Loucy (cell line): ENCODE results near the gene LINGO3.

Experiments
- CTCF ChIP-seq: fragments of 200-600 bp; sonication (generic); conservative IDR thresholded peaks from 2 replicates; pipeline ENCODE4 v1.5.1; 2014; ENCODE audit warnings: mild to moderate bottlenecking, antibody characterized with exemption, low read length
- EZH2phosphoT487 ChIP-seq: fragments of 200-600 bp; IDR thresholded peaks from 2 replicates; pipeline ENCODE4 v1.6.1; 2018; ENCODE audit warnings: antibody characterized with exemption, mild to moderate bottlenecking, moderate library complexity, borderline replicate concordance

GRCh38 chr19:2300533-2300932, 7.4 kb downstream of the LINGO3 start:
- TF ChIP-seq CTCF: no peak
- TF ChIP-seq EZH2phosphoT487: no peak
